HG03378 (cell line): Measurements from ENCODE around the gene PTPRM.

Experiments used
- ATAC-seq: cut with Tn5 transposase; IDR thresholded peaks from one replicate; pipeline ENCODE4 v1.9.1; 2021; ENCODE audit warnings: mild to moderate bottlenecking, moderate library complexity; ENCODE audit not compliant: unreplicated experiment

Gene PTPRM

GRCh38 chr18:8367217-8367988 lies 800.3 kb downstream of the PTPRM start:
- no peak for ATAC-seq

DNA sequence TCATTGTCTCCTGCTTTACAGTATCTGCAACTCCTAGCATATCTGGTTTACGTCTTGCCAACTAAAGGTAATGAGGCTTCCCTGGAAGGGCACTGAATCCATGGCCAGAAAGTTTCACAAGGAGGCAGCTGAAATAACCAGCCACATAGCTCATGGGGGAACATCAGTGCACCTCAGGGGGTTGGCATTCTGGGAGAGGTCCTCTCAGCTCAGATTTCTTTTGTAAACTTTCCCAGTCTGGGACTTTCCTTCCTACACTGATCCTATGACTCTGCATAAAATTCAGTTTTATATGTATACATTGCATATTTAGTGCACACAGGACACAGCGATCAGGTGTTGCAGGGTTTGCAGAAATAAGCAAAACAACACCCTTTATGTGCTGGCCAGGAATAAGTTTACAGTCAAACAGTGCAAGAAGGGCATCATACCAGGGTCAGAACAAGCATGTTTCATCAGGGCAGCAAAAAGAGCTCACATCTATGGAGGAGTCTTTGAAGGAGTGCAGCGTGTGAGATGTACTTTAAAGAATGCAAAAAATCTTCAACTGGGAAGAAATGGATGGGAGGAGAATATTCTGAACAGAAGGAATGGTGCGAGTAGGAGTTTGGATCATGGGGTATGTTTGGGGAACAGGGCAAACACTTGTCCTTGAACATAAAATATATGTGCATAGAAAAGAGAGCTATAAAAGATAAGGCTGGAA lies 801.5 kb downstream of the PTPRM start:
- ATAC-seq = no peak

GRCh38 chr18:8373486-8373885 lies 806.4 kb downstream of the PTPRM start:
- no peak for ATAC-seq

DNA sequence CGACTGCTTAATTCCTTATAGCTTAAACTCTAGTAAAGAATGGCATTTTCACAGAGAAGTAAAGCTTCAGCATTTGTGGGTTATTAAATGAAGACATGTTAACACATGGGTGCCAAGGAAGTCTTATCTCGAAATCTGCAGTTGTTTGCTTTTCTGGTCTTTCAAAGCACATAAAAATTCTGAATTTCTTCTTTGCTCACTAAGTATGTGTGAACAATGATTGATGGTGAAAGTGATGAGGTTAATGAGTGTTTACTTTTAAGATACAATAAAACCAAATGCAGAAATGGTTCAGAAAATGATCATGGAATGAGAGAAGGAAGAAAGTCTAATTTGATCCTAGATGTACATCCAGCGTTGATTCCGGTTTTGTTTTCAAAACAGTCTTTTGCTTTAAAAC lies 807.6 kb downstream of the PTPRM start:
- no peak for ATAC-seq

- no peak for ATAC-seq
Measured at GRCh38 chr18:8375249-8375648, 808.1 kb downstream of the PTPRM start.

- ATAC-seq = no peak
Measured at GRCh38 chr18:8376113-8376512, 809.0 kb downstream of the PTPRM start.

DNA sequence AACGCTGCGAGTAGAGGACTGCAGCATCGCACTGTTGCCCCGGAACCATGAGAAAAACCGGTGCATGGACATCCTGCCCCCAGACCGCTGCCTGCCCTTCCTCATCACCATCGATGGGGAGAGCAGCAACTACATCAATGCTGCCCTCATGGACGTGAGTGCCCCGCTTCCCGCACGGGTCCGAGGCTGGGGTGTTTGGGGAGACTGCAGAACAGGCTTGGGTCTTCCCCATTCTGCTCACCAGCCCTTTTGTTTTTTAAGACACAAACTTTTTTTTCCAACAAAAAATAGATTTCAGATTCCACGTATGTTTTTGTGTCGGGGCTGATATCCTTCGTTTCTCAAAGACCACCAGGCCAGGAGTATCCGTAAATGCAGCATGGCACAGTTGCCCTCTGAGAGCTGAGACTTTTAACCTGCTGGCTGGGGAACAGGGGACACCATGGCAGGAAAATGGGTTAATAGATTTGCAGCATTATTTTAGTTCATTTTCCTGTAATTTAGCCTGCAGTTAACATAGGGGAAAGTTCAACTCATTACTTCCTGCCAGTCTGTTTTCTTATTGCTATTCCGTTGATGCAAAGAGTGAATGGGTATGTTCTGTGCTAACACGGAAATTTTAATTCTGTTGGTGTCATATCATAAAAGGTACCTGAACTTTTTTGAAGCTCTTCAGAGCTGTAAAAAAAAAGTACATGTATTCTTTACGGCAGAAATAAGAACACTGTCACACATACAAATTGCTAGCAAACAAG lies 812.2 kb downstream of the PTPRM start:
- no peak for ATAC-seq

DNA sequence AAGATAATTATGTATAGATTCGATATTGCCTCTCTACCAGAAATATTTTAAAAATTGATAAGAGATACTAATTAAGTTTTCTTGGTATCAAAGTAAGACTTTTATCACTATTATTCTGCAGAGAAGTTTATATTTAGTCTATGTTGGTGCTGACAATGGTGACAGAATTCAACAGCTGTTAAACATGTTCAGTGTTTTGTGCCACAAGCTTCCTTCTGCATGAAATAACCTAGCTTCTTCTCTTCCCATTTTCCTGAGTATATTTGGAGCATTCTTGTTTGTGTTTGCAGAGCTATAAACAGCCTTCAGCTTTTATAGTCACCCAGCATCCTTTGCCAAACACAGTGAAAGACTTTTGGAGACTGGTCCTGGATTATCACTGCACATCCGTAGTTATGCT lies 812.9 kb downstream of the PTPRM start:
- no peak for ATAC-seq

DNA sequence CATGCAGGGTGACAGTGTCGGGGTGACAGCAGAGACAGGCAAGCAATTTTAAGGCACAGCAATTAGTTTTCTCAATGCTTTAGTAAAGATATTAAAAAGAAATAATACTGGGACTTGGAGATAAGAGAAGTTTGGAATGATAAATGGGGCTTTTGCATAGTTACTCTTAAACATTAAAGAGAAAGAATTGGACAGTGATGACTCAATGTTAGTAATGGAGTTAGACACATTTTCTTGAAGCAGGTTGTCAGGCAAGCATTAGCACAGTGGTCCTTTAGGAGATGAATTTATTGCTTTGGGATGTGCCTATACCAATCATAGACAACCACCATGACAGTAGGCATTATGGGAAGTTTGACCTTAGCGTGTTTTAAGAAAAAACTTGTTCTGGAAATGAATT lies 813.8 kb downstream of the PTPRM start:
- no peak for ATAC-seq

DNA sequence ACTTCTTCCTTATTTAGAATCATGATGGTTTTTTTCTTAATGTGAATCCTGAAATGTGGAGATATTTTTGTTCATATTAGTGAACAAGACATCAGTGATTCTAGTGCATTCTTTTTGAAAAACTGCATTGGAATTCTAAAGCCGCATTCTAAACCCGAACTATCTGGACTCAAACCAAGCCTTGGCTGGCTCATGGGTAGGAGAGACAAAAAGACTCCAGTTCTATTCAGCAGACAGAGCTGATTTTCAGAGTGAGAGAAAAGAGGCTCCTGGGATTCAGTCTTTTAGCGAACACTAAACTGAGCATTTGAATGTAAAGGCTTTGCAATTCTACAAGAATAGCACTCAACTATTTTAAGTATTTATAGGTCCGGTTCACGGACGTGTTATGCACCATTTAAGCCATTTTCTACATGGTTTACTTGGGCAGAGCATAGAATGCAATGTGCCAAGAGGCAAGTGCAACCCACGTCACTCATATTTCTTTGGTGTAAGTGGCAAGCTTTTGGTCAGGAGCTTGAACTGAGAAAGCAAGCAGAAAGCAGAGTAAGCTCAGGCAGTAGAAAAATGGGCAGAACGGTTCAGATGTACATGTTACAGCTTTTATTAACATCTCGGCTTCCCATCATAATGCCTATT lies 814.8 kb downstream of the PTPRM start:
- no peak for ATAC-seq

DNA sequence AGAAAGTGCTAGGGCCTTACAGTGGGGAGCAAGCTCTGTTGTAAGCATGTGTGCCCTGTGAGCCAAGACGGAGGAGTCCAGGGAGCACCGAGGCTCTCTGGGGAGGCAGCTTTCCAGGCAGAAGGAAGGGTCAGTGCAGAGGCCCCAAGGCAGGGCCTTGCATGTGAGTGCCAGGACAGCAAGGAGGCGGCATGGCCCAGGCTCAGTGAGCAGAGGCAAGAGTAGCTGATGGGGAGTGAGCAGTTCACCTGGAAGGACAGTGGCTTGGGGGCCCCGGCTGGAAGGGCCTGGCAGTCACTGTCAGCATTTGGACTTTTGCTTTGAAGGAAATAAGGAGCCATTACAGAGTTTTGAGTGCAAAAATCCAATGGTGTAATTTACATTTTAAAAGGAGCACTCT lies 818.3 kb downstream of the PTPRM start:
- no peak for ATAC-seq

DNA sequence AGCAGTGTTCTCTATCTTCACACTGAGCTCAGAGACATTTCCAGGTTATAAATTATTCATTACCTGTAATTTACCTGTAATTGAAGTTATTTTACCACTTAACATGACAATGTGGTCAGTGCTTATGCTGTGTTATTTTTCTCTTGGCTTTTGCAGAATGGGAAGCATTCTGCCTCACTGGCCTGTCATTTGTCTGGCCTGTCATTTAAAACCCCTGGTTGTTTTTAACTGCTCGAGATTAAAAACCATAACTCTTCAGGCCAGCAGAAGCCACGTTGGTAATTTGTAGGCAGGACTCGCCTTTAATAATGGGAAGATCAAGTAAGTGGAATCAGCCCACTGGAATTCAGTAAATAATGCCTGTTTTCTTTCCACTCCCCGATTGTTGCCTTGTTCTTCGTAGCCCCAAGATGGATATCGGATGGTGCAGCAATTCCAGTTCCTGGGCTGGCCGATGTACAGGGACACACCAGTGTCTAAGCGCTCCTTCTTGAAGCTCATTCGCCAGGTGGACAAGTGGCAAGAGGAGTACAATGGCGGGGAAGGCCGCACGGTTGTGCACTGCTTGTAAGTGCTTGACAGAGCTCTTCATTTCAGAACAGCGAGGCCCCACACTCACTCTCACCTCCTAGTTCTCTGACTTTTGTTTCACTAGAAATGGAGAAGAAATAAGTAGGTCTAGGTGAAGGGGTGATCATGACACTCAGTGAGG lies 819.7 kb downstream of the PTPRM start:
- no peak for ATAC-seq

- ATAC-seq = no peak
Measured at GRCh38 chr18:8389391-8390340, 822.5 kb downstream of the PTPRM start.

DNA sequence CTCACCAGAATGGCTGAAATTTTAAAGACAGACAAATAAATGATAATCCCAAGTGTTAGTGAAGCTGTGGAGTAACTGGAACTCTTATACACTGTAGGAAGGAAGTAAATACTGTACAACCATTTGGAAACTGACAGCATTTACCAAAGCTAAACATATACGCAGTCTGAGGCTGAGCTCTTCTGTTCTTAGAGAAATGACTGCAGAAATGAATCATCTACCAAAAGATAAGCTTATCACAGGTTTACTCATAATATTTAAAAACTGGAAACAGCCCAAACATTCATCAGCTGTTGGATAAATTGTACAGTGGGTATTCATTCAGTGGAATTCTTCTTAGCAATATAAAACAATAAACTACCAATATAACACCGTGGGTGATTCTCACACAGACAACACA lies 824.0 kb downstream of the PTPRM start:
- ATAC-seq = no peak

DNA sequence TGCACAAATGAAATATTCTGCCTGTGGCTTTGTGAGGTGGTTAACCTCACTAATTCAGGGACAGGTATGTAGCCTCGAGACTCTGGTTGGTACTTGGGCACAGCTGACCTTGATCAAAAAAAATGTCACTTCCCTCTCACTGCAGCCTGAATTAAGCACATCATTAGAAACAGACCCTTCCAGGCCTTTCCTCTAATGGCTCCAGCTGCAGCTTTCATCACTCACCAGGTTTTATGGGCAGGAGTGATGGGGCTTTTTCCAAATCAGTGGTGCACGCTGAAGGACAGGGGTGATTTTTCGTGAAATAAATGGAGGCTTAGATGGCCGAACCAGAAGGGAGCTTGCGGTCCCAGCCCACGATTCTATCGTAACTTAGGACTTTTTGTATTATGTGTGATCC lies 829.1 kb downstream of the PTPRM start:
- ATAC-seq = no peak

- ATAC-seq = no peak
Measured at GRCh38 chr18:8397034-8397433, 829.9 kb downstream of the PTPRM start.

GRCh38 chr18:8399138-8399537 lies 832.0 kb downstream of the PTPRM start:
- no peak for ATAC-seq

DNA sequence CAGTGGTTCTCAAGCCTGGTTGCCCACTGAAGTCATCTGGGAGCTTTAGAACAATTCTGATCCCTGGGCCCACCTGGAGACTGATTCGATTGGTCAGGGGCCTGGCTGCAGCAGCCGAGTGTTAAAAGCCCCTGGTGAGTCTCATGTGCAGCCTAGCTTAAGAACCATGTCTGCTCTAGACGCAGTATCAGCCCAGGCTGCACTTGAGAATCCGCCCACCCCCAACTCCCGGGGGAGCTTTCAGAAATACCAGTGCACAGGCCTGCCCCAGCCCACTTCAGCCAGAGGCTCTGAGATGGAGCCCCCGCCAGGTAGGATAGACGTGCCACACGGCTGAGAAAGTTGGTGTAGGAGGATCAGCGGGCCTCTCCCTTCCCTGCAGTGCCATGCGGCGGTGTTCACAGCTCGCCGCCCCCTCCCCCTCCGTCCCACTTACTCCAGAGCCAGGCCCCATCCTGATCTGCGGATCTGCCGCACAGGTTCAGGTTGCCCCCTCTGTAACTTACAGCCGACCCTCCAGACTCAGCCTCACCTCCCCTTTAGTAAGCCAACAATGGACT lies 833.2 kb downstream of the PTPRM start:
- no peak for ATAC-seq

DNA sequence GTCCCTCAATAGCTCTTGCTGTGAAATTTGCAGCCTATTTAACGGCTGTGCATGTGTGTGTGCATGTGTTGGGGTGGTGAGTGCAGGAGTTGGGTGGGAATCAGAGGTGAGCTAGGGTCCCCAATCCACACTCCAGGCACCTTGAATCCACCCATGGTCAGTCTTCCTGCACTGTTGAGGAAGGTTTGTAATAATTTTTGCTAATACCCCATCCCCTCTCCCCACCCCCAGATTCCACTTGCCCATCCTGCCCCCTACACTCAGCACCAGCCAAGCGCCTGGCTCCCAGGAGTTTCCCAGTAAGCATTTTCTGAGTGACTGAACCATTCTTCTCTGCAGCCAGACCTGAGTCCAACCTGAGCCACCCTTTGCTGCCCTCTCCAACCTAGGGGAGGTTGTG lies 833.7 kb downstream of the PTPRM start:
- no peak for ATAC-seq
